Measurements from ENCODE around the gene PRDM16.

DNA sequence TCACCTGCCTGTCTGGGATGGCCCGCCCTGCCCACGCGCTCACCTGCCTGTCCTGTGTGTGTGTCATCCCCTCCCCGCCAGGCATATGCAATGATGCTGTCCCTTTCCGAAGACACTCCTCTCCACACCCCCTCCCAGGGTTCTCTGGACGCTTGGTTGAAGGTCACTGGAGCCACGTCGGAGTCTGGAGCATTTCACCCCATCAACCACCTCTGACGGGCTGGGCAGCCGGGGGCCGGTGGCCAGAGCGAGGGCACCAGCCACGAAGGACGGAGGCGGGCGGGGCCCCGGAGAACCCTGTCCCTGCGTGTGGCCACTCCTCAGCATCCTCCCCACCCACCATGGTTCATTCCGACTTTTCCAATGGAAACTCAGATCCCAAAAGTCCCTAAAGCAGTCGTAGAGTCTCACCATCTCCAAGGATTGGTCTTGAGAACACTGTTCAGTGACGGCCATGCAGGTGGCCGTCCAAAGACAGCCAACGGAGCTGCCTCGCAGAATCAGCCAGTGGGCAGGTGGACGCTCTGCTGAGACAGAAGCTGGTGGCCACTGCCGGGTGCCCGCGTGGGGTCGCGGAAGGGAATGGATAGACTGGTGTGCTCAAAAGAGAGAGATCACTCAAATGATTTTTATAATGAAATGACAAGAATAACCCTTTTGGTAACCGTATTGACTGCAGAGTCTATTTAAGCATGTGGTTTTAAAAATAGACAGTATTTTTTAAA lies 364.8 kb downstream of the PRDM16 start:
- TF ChIP-seq, protein P1, sequence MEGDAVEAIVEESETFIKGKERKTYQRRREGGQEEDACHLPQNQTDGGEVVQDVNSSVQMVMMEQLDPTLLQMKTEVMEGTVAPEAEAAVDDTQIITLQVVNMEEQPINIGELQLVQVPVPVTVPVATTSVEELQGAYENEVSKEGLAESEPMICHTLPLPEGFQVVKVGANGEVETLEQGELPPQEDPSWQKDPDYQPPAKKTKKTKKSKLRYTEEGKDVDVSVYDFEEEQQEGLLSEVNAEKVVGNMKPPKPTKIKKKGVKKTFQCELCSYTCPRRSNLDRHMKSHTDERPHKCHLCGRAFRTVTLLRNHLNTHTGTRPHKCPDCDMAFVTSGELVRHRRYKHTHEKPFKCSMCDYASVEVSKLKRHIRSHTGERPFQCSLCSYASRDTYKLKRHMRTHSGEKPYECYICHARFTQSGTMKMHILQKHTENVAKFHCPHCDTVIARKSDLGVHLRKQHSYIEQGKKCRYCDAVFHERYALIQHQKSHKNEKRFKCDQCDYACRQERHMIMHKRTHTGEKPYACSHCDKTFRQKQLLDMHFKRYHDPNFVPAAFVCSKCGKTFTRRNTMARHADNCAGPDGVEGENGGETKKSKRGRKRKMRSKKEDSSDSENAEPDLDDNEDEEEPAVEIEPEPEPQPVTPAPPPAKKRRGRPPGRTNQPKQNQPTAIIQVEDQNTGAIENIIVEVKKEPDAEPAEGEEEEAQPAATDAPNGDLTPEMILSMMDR (IDR thresholded peaks at IDR 0.05), result no peak
- no peak for TF ChIP-seq POLR2A (IDR thresholded peaks at IDR 0.05)
- TF ChIP-seq POLR2AphosphoS5 (IDR thresholded peaks at IDR 0.05), result no peak
- TF ChIP-seq EP300 (IDR thresholded peaks at IDR 0.05; ENCODE audit: low read depth), result no peak
